ENCODE measurements around the gene UNC5C.

Gene UNC5C

GRCh38 chr4:95409750-95410149 is 139.0 kb downstream of the UNC5C start:
- no peak for DNase-seq (ENCODE audit: low read depth in 4 of 4, low spot score in 1 of 4)

GRCh38 chr4:95409127-95409526 is 139.6 kb downstream of the UNC5C start:
- no peak for DNase-seq (ENCODE audit: low read depth in 4 of 4, low spot score in 1 of 4)

GRCh38 chr4:95402299-95402698 is 146.5 kb downstream of the UNC5C start:
- no peak for DNase-seq (ENCODE audit: low read depth in 4 of 4, low spot score in 1 of 4)

GRCh38 chr4:95398217-95398616 is 150.6 kb downstream of the UNC5C start:
- DNase-seq (ENCODE audit: low read depth in 4 of 4, low spot score in 1 of 4): no peak

GRCh38 chr4:95394752-95395306 is 153.9 kb downstream of the UNC5C start:
- no peak for DNase-seq (ENCODE audit: low read depth in 4 of 4, low spot score in 1 of 4)

- no peak for DNase-seq (ENCODE audit: low read depth in 4 of 4, low spot score in 1 of 4)
Observed at GRCh38 chr4:95393821-95394220, 155.0 kb downstream of the UNC5C start.

- DNase-seq (ENCODE audit: low read depth in 4 of 4, low spot score in 1 of 4): no peak
Observed at GRCh38 chr4:95388911-95389310, 159.9 kb downstream of the UNC5C start.

GRCh38 chr4:95387719-95388118 is 161.1 kb downstream of the UNC5C start:
- DNase-seq (ENCODE audit: low read depth in 4 of 4, low spot score in 1 of 4): no peak

GRCh38 chr4:95386410-95386809 is 162.4 kb downstream of the UNC5C start:
- DNase-seq (ENCODE audit: low read depth in 4 of 4, low spot score in 1 of 4): no peak

GRCh38 chr4:95381843-95382580 is 166.8 kb downstream of the UNC5C start:
- no peak for DNase-seq (ENCODE audit: low read depth in 4 of 4, low spot score in 1 of 4)

- no peak for DNase-seq (ENCODE audit: low read depth in 4 of 4, low spot score in 1 of 4)
Observed at GRCh38 chr4:95379633-95380032, 169.1 kb downstream of the UNC5C start.

- DNase-seq (ENCODE audit: low read depth in 4 of 4, low spot score in 1 of 4): no peak
Observed at GRCh38 chr4:95377366-95377900, 171.3 kb downstream of the UNC5C start.

GRCh38 chr4:95371476-95372224 is 177.1 kb downstream of the UNC5C start:
- no peak for DNase-seq (ENCODE audit: low read depth in 4 of 4, low spot score in 1 of 4)

- no peak for DNase-seq (ENCODE audit: low read depth in 4 of 4, low spot score in 1 of 4)
Observed at GRCh38 chr4:95367824-95368223, 180.9 kb downstream of the UNC5C start.

- no peak for DNase-seq (ENCODE audit: low read depth in 4 of 4, low spot score in 1 of 4)
Observed at GRCh38 chr4:95363966-95364365, 184.8 kb downstream of the UNC5C start.

- no peak for DNase-seq (ENCODE audit: low read depth in 4 of 4, low spot score in 1 of 4)
Observed at GRCh38 chr4:95363559-95363925, 185.2 kb downstream of the UNC5C start.

GRCh38 chr4:95362906-95363558 is 185.7 kb downstream of the UNC5C start:
- no peak for DNase-seq (ENCODE audit: low read depth in 4 of 4, low spot score in 1 of 4)

GRCh38 chr4:95362066-95362465 is 186.7 kb downstream of the UNC5C start:
- no peak for DNase-seq (ENCODE audit: low read depth in 4 of 4, low spot score in 1 of 4)

GRCh38 chr4:95361696-95361965 is 187.1 kb downstream of the UNC5C start:
- DNase-seq (ENCODE audit: low read depth in 4 of 4, low spot score in 1 of 4): no peak

GRCh38 chr4:95360906-95361695 is 187.7 kb downstream of the UNC5C start:
- no peak for DNase-seq (ENCODE audit: low read depth in 4 of 4, low spot score in 1 of 4)

GRCh38 chr4:95360256-95360903 is 188.4 kb downstream of the UNC5C start:
- no peak for DNase-seq (ENCODE audit: low read depth in 4 of 4, low spot score in 1 of 4)
